GM19372 (cell line): Measurements from ENCODE around the gene SETD5.

Experiments
- ATAC-seq: cut with Tn5 transposase; IDR thresholded peaks from one replicate; pipeline ENCODE4 v1.9.1; 2021; ENCODE audit warnings: mild to moderate bottlenecking, low read depth, moderate library complexity; ENCODE audit not compliant: unreplicated experiment

SETD5 gene, protein sequence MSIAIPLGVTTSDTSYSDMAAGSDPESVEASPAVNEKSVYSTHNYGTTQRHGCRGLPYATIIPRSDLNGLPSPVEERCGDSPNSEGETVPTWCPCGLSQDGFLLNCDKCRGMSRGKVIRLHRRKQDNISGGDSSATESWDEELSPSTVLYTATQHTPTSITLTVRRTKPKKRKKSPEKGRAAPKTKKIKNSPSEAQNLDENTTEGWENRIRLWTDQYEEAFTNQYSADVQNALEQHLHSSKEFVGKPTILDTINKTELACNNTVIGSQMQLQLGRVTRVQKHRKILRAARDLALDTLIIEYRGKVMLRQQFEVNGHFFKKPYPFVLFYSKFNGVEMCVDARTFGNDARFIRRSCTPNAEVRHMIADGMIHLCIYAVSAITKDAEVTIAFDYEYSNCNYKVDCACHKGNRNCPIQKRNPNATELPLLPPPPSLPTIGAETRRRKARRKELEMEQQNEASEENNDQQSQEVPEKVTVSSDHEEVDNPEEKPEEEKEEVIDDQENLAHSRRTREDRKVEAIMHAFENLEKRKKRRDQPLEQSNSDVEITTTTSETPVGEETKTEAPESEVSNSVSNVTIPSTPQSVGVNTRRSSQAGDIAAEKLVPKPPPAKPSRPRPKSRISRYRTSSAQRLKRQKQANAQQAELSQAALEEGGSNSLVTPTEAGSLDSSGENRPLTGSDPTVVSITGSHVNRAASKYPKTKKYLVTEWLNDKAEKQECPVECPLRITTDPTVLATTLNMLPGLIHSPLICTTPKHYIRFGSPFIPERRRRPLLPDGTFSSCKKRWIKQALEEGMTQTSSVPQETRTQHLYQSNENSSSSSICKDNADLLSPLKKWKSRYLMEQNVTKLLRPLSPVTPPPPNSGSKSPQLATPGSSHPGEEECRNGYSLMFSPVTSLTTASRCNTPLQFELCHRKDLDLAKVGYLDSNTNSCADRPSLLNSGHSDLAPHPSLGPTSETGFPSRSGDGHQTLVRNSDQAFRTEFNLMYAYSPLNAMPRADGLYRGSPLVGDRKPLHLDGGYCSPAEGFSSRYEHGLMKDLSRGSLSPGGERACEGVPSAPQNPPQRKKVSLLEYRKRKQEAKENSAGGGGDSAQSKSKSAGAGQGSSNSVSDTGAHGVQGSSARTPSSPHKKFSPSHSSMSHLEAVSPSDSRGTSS (N-terminal part only)

DNA sequence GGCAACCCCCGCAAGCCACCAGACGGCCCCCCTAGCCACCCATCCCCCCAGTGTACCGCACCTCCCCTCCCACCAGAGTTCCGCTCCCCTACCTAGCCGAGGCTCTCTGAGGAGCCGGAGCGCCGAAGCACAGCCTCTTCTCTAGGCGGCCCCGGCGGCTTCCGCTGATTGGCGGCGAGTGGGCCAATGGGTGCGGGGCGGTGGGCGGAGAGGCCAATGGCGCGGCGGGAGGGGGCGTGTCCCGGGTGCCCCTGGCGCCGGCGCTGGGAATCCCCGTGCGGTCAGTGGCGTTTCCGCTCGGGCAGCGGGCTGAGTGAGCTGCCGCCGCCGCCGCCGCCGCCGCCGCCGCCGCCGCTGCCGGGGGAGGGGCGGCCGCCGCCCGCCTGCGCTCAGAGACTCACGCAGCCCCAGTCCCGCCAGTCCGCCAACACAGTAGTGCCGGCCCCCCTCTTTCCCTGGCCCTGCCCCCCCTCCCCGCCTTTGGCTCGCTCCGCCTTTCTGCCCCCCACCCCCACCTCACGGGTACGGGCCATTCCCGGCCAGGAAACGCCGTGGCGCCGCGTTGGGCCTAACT, at the start of gene SETD5:
Gene SETD5 (plus strand): TSS at position 284 of the 574 bp plus-strand sequence. CDS start 31,324 bp downstream, outside the sequence.
- ATAC-seq = peak; percentile 43

DNA sequence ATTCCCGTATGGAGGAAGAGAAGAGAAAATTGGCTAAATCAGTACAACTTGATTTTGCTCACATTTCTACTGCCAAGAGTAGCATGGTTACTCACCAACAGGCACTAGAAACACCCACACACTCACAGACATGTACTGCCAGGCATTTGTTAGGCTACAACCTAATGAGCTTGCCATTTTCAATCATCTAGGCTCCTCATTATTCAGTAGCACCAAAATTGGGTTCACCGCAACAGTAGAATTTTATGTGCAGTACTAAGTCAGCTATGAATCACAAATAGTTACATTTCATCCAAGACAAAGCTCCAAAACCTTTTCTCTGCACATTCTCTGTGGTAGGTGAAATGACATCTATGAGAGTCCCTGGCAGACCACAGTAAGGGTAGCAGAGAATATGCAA, 49.5 kb upstream of the SETD5 start:
- no peak for ATAC-seq

DNA sequence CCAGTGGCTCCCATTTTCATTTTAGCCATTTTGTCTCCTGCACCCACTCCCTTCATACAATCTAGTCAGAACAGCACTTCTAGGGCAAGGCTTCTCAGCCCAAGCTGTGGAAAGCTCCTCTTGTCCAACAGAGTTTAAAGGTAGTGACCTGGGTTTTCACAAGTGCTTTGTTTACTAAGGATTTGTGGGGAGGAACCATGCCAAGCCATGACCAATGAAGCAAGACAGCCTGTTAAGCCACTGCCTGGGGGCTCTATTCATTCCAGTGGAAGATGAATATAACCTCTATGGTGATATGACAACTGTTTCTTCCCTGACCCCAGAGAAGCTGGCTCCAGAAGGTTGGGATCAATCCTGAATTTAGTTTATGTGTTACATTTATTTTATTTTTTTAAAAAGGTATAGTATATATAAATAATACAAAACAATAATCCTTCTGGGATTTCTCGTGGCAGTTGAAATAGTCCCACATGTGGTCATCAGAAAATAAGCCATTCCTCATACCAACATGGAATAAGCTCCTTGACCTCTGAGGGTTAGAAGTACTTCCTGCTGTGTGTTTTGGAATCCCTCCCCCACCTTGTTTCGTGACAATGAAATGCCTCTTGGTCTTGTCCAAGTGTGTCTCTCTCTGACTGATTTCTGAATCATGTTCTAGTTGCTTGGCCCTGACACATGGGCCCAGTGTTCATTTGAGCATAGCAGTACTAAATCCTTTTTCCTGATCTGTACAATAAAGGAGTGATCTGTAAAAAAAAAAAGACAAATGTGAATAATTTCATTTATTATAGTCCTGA, 47.9 kb upstream of the SETD5 start:
- no peak for ATAC-seq

DNA sequence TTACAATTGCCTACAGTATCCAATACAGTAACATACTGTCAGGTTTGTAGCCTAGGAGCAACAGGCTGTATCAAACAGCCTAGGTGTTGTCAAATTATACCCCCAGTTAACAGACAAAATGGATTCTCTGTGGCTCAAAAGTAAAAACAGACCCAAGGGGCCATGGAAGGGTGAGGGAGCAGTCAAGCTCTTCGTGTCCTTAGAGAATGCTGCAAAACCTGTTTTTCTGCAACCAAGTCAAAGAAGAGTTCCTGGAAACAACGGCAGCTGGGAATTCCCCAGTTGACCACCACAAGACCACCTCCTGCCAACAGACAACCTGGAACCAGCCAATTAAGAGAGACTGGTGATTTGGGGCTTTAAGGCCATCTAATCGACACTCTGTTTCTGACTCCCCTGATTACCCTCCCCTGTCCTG, 45.7 kb upstream of the SETD5 start:
- ATAC-seq = no peak

DNA sequence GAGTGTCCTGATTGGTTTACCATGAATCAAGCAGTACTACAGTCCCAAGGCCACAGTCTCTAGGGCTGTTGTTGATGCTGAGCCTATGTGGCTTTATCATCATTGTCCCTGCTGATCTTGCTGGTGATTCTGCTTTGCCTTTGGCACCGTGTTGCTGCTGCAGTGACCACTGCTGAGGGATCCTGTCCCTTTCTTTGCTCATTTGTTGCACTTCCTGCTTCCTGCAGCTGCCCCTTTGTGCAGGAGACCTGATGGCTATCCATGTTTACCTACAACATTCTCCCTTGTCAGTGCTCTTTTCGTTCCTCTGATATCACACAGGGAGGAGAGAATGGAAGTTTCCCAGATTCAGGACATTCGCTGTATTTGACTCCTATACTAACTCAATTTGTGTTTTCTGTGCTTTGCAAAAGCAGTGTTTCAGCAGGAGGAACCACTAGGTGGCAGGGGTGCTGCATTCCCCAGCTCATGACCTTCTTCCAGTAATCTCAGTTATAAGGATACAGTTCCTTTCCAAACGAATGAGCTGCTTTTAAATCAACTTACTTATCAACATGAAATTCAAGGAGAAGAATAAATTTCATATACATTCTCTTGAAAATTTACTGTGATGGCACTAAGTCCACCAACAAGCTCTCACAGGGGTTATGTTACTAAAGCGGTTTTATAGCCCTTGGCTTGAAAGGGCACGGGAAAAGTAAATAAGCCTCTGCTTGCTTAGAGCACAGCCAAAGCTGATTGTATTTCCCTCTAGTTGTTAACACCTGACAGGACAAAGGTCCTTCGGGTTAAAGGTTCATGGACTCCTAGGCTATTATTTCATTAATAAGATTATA, 44.3 kb upstream of the SETD5 start:
- ATAC-seq = no peak

DNA sequence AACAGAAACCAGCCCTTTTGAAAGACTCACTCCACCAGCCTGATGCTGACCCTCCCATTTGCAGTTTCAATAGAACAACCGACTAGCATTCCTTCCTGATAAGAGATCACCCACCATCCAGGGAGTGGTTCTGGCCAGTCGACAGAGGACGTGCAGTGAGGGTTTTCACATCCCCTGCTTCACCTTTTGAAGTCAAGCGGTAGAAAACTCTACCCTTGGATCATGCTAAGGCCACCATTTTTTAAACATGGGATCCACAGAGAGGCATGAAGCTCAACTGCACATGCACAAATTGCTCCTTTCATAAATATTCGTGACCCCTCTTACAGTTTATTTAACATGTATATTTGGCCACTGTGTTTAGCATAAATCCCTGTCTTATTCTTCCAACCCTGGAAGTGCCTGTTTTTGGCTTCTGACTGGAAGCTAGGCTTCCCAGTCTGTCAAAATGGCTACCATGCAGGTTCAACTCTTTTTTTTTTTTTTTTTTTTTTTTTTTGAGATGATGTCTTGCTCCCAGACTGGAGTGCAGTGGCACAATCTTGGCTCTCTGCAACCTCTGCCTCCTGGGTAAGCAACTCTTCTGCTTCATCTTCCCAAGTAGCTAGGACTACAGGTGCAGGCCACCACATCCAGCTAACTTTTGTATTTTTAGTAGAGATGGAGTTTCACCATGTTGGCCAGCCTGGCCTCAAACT, 35.6 kb upstream of the SETD5 start:
- no peak for ATAC-seq

DNA sequence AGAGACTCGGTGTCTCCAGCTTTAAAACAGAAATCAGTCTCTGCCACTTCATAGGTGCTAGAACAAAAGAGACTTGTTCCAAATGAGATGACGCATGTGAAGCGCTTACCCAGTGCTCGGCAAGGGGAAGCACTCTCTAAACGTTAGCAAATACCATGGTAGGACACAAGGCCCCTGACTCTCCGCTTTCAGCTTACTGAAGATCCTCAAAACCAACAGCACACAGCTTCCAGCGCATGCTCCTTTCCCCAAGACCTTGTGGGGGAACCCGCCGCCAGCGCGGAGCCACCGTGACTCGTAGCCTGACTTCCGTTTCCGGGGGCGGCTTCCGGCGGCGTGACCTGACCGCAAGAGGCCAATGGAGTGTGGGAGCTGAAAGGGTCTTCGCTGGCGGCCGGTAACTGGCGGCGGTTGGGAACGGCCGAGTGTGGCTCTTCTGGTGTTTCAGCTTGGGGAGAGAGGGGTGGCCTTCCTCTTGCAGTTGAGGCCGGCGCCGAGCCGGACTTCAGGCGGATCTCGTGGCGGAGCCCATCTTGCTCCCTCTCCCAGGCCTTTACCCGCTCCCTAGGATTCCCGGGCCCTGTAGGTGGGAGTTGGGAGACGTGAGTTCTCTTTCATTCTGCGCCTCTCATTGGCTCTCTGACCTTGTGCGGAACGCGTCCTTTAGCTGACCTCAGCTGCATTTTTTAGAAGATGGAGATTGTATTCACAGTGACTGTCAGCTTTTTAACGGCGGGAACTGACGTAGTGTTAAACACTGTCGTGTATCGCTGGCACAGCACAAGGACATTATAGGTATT, 34.5 kb upstream of the SETD5 start, which contains the start of gene THUMPD3:
Gene THUMPD3 (plus strand): TSS at position 324 of the 800 bp plus-strand sequence. CDS start 2,015 bp downstream, outside the sequence.
- ATAC-seq = peak; percentile 97

DNA sequence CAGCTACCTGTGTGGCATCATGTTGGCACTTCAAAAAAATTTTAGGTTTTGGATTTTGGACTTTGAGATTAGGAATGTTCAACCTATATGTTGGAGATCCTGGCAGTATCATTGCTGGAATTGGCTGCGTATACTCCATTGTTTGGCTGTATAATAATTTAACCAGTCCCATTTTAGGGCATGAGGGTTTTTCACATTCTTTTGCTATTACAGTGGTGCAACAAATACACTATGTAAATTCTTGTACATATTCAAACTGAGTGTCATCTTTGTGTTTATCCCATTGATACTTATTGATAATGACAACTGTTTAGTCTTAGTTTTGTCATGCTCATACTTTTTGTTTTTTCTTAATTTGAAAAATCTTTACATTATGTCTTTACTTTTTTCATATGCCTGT, 27.9 kb upstream of the SETD5 start:
- ATAC-seq = no peak

DNA sequence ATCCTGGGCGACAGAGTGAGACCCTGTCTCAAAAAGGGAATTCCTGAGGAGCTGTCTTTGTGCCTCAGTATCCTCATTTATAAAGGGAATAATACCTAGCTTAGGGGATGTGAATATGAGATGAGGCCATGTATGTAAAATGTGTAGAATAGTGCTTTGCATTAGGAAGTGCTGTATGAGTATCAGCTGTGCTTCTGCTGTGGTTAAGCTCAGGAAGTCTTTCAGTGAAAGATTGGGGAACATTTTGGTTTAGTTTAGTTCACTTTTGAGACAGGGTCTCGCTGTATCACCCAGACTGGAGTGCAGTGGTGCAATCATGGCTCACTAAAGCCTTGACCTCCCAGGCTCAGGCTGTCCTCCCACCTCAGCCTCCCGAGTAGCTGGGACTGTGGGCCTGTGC, 23.9 kb upstream of the SETD5 start:
- ATAC-seq = no peak

DNA sequence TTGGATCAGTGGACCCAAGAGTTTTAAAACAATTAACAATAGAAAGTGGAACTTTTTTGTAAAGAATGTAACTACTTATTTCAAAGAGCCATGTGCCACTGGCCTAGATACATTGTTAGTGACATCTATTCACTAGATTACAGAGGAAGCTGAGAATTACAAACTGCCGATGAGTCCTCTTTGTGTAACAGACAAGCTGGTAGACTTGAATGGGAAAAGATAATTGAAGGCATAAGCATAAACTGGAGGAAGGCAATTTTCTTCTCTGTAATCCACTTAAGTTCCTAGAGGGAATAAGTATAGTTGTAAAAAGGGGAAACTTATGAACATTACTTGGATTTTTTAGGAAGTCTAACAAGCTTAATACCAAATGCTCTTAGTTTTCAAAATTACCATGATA, 19.4 kb upstream of the SETD5 start:
- no peak for ATAC-seq

DNA sequence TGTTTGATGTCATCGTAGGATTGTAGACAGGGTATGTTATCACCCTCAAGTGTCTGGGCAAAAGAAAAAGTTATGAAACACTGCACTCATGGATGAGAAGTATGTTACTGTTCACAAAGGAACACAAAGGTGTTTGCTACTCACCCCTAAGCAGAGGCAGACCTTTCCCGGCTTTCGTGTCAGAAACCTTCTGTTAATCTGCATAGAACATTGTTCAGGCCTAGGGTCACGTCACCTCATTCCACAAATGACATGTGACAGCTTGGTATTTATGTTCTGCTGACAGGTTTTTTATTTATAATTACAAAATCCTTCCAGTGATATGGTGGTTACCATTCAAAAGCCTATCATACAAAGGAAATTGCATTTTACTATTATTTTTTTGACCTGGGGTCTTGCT, 18.1 kb upstream of the SETD5 start:
- ATAC-seq = no peak

DNA sequence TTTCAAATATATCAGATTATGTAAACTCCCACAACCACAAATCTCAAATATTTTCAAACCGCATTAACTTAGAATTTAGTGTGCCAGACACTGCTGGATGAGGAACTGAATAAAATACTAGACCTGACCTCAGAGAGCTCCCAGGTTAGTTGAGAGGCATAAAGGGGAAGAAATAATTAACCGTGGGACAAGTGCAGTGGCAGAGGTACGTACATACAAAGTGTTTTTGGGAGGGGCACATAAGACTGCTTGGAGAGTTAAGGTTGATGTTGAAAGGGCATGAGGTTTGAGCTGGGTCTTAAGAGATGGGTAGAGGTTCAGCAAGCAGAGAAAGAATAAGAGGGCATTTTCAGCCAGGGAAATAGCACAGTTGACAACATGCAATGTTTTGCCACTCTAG, 17.4 kb upstream of the SETD5 start:
- no peak for ATAC-seq

DNA sequence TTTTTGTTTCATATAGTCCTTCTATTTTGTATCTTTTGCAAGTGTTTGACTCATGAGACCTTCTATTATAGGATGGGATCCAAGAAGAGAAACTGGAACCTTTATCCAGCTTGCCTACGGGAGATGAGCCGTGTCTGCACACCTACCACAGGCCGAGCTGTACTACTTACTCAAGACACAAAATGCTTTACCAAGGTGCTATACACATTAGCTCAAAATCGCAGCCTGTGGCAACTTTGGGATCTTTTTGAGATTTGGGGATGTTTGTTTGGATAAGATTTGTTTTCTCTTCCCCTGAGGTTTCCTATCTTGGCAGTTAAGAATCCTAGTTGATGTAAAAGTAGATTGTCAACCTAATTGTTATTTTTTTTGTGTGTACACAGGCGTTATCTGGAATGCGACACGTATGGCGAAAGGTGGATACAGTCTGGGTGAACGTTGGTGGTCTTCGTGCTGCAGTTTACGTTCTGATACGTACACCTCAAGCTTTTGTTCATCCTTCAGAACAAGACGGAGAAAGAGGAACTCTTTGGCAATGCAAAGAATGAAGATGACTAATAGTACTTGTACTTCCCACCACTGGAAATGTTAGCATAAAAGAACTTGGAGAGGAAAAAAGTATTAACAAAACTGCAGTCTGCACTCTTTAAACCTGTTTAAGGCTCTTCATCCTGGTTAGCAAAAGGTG, 13.1 kb upstream of the SETD5 start:
- no peak for ATAC-seq

DNA sequence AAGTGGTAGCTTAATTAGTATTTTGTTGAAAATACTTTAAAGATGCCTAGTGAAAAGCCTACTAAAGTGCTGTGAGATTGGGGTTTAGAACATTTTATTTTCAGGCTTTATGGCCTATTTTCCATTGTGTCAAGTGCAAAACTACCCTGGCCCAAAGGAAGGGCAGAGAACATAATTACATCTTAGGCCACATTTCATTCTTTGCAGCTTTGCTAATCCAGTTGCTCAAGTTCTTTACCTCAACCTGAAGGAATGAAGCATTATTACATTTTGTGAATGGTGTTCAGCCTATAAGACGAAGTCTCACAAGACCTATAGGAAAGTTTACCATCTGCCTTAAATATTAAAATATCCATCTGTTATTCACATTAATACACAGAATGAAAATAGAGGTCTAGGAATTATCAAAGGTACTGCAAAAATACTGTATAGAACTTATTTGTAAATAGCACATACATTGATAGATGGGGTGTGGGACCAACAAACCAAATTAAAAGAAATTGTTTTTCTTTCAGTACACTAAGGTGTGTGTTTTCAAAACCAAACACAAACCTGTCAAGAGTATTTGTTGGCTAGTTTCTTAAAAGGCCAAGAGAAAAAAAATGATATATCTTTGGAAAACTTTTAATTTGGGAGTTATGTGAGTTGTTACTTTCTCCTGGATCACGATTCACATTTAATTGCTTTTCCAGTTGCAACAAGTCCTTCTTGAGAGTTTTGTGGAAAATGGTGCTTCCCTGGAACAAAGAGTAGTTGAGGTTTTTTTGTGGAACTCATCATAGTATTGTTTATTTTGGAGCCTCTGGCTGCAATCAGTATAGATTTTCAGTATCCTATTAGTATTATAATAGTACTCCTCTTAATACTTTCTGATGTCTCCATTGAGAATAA, 12.0 kb upstream of the SETD5 start:
- no peak for ATAC-seq

DNA sequence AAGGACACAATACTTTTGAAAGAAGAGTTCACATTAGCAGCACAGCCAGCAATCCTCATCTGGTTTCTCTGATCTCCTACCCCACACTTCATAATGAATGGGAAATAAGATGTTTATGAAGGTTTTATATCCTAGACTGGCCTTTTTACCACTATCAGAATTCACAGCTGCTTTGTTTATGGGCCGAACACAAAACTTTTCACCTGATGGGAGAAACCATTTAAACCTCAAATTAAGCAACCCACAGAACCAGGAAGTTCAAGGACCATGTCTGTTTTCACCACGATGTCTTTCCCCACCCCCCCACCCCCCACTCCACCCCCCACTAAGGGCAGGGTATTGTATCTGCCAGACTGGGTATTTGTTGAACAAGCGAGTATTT, 11.3 kb upstream of the SETD5 start:
- ATAC-seq = no peak
